Renal pelvis (tissue), 12 donors: ENCODE measurements around the gene BCL6B. TPM values are rescaled to one million over a fixed set of nuclear protein-coding genes. Genes with fewer than 3 reads are reported as not detected.
"Not testable (repeated sequence)": the region's sequence is repeated elsewhere in the genome, so short reads cannot be mapped to it uniquely, and the experiment has no call there.

Experiments used
- DNase-seq: peaks from one replicate; pipeline ENCODE4 v3.0.0-alpha.2; 2013
- long read RNA-seq, 16 experiments: transcript quantifications; one replicate each; lab custom pipeline, GENCODE V29; 2026
- polyA plus RNA-seq, 3 donors: library from polyadenylated mRNA; unstranded; fragments of 120-200 nt; gene quantifications; one replicate each; pipeline ENCODE4 v1.2.1, GENCODE V29; 2013; ENCODE audit not compliant: insufficient read length in 3 of 3

BCL6B gene
- 10 to 100 TPM; 24.7 to 30.0 (median 25.5) TPM for polyA plus RNA-seq
- long read RNA-seq, donor 1, partial matches to known transcripts: 0 of 2 reads
- long read RNA-seq, donor 1, other reads (novel, unspliced or antisense): 0 of 2 reads
- long read RNA-seq, donor 2, transcript BCL6B-201 (9 exons, 3,555 nt): major isoform, 5 of 7 reads
- long read RNA-seq, donor 2, partial matches to known transcripts: 0 of 7 reads
- long read RNA-seq, donor 2, other reads (novel, unspliced or antisense): 0 of 7 reads
- long read RNA-seq, donor 3, partial matches to known transcripts: 0 of 1 reads
- long read RNA-seq, donor 3, other reads (novel, unspliced or antisense): 0 of 1 reads
- long read RNA-seq, donor 4, partial matches to known transcripts: 15 of 17 reads
- long read RNA-seq, donor 4, other reads (novel, unspliced or antisense): 0 of 17 reads
- long read RNA-seq, donor 5, partial matches to known transcripts: 0 of 1 reads
- long read RNA-seq, donor 5, other reads (novel, unspliced or antisense): 0 of 1 reads
- long read RNA-seq, donor 6, partial matches to known transcripts: 15 of 16 reads
- long read RNA-seq, donor 6, other reads (novel, unspliced or antisense): 0 of 16 reads
- long read RNA-seq, donor 7, partial matches to known transcripts: 0 of 2 reads
- long read RNA-seq, donor 7, other reads (novel, unspliced or antisense): 0 of 2 reads
- long read RNA-seq, donor 8, partial matches to known transcripts: 11 of 13 reads
- long read RNA-seq, donor 8, other reads (novel, unspliced or antisense): 0 of 13 reads
- long read RNA-seq, donor 9: 0 reads
- long read RNA-seq, donor 10, partial matches to known transcripts: 0 of 4 reads
- long read RNA-seq, donor 10, other reads (novel, unspliced or antisense): 0 of 4 reads
- long read RNA-seq, donor 11, partial matches to known transcripts: 0 of 4 reads
- long read RNA-seq, donor 11, other reads (novel, unspliced or antisense): 0 of 4 reads
- long read RNA-seq, donor 12, partial matches to known transcripts: 0 of 2 reads
- long read RNA-seq, donor 12, other reads (novel, unspliced or antisense): 0 of 2 reads
- long read RNA-seq, donor 13: 0 reads
- long read RNA-seq, donor 14: 0 reads
- long read RNA-seq, donor 15: 0 reads
- long read RNA-seq, donor 16, partial matches to known transcripts: 0 of 5 reads
- long read RNA-seq, donor 16, other reads (novel, unspliced or antisense): 0 of 5 reads

- no peak for DNase-seq
These were observed at the start of gene BCL6B for GRCh38 chr17:7022781-7023571. BCL6B (plus strand) TSS chr17:7023050; CDS start chr17:7023672, 622 bp downstream.

- DNase-seq: not testable (repeated sequence)
These were observed 43.4 kb upstream of the BCL6B start for GRCh38 chr17:6979440-6979839.

GRCh38 chr17:6981426-6981825 is 41.4 kb upstream of the BCL6B start:
- no peak for DNase-seq

- no peak for DNase-seq
These were observed 37.6 kb upstream of the BCL6B start for GRCh38 chr17:6985266-6985665.

GRCh38 chr17:6986676-6987075 is 36.2 kb upstream of the BCL6B start:
- DNase-seq: no peak

GRCh38 chr17:6989779-6990178 is 33.1 kb upstream of the BCL6B start:
- DNase-seq: no peak

GRCh38 chr17:6993613-6994056 is 29.2 kb upstream of the BCL6B start:
- not testable (repeated sequence) for DNase-seq

- no peak for DNase-seq
These were observed 28.7 kb upstream of the BCL6B start for GRCh38 chr17:6994118-6994598.

- DNase-seq: no peak
These were observed 28.1 kb upstream of the BCL6B start for GRCh38 chr17:6994666-6995256.

- no peak for DNase-seq
These were observed 27.2 kb upstream of the BCL6B start, which contains the start of gene ALOX12 for GRCh38 chr17:6995500-6996255. ALOX12 (plus strand) TSS chr17:6996049; CDS start chr17:6996118, 69 bp downstream.

GRCh38 chr17:6996256-6997011 is 26.4 kb upstream of the BCL6B start:
- no peak for DNase-seq

GRCh38 chr17:6997171-6997570 is 25.7 kb upstream of the BCL6B start:
- no peak for DNase-seq

- DNase-seq: no peak
These were observed 23.9 kb upstream of the BCL6B start for GRCh38 chr17:6998855-6999508.

- DNase-seq: no peak
These were observed 21.4 kb upstream of the BCL6B start for GRCh38 chr17:7001318-7001961.

GRCh38 chr17:7002288-7003047 is 20.4 kb upstream of the BCL6B start:
- DNase-seq: no peak

GRCh38 chr17:7003745-7004144 is 19.1 kb upstream of the BCL6B start:
- DNase-seq: no peak
